MCF 10A (cell line): ENCODE data around the gene SCGB3A1. TPM values are rescaled to one million over a fixed set of nuclear protein-coding genes. Genes with fewer than 3 reads are reported as not detected.

Source experiments
- BruUV-seq: library from RNA; stranded (reverse); fragments of 400-500 nt; replicated peaks from 2 replicates; lab custom pipeline; 2021; lab: Mats Ljungman, UMichigan
- CTCF ChIA-PET: fragments of 300-600 bp; sonication (Branson Sonifier 250); formaldehyde crosslinking; extraction: SDS; loops from one replicate; lab custom pipeline; 2021; ENCODE audit warnings: antibody characterized with exemption, inconsistent platforms; lab: Yijun Ruan, JAX
- POLR2A ChIA-PET: fragments of 300-600, 350-650 bp; sonication (Branson Sonifier 250); formaldehyde crosslinking; extraction: SDS; loops from one replicate; lab custom pipeline; 2020; ENCODE audit warnings: antibody characterized with exemption, inconsistent platforms; lab: Yijun Ruan, JAX
- DNase-seq: peaks from one replicate; pipeline ENCODE4 v3.0.0-alpha.2; 2018; ENCODE audit not compliant: unreplicated experiment
- H3K27ac Mint-ChIP-seq: one replicate; pipeline ENCODE4 v1.8.0; 2022; ENCODE audit warnings: mild to moderate bottlenecking, low read depth, mixed read lengths; ENCODE audit not compliant: unreplicated experiment
- H3K27me3 Mint-ChIP-seq: one replicate; pipeline ENCODE4 v1.8.0; 2022; ENCODE audit warnings: mixed read lengths; ENCODE audit not compliant: insufficient read depth, unreplicated experiment
- H3K36me3 Mint-ChIP-seq: one replicate; pipeline ENCODE4 v1.8.0; 2022; ENCODE audit warnings: mild to moderate bottlenecking, moderate library complexity, mixed read lengths; ENCODE audit not compliant: insufficient read depth, unreplicated experiment
- H3K4me1 Mint-ChIP-seq: one replicate; pipeline ENCODE4 v1.8.0; 2022; ENCODE audit warnings: mixed read lengths; ENCODE audit not compliant: insufficient read depth, unreplicated experiment
- H3K4me3 Mint-ChIP-seq: one replicate; pipeline ENCODE4 v1.8.0; 2022; ENCODE audit warnings: mild to moderate bottlenecking, moderate library complexity, mixed read lengths; ENCODE audit not compliant: unreplicated experiment
- H3K9me3 Mint-ChIP-seq: one replicate; pipeline ENCODE4 v1.8.0; 2022; ENCODE audit warnings: mixed read lengths; ENCODE audit not compliant: unreplicated experiment
- intact Hi-C: fragments of 100-400 bp; cut with micrococcal nuclease; formaldehyde crosslinking; loops from 2 replicates; pipeline ENCODE4 v1.14.1; 2022
- total RNA-seq: library from RNA; stranded (reverse); gene quantifications from 2 replicates; pipeline ENCODE4 v1.2.3, GENCODE V29; 2022
- TF ChIP-seq, protein P1 (sequence below): fragments of 200-600 bp; IDR thresholded peaks from one replicate; pipeline ENCODE4 v1.8.0; 2022; ENCODE audit warnings: antibody characterized with exemption, mild to moderate bottlenecking; ENCODE audit not compliant: unreplicated experiment

Gene SCGB3A1
- total RNA-seq, 1 experiment from 2014 or later = not detected

DNA sequence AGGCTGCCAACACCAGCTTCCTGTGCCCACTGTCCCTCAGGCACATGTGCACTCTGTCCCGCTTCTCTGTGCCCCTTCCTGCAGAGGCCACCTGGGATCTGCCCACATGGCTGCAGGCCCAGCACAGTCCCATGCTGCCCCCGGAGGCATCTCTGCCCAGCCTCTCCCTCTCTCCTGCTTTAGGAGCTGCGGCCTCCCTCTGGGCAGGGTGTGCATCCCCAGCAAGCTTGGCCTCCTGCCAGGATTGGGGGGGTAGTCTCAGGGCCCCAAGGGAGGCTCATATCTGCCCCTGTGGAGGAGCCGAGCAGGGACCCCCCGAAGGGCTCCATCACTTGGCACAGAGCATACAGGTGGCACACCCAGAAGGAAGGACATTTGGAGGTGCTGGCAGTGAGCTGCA is 33.3 kb upstream of the SCGB3A1 start:
- POLR2A ChIA-PET = interaction anchor here (1.6 kb wide), 1 partner anchor 11 kb away, joined by 3 read pairs; no protein-coding TSS in a partner anchor
- Mint-ChIP-seq H3K4me1 (no peaks in the 10 kb centered on the region), H3K36me3 (no peaks in the 10 kb centered on the region), H3K9me3 (no peaks in the 10 kb centered on the region), H3K27me3 (peaks cover 11% of the 10 kb centered on the region), H3K27ac (no peak overlapping the region), H3K4me3 (no peak overlapping the region)
- DNase-seq = no peak
- CTCF ChIA-PET = interaction anchor here (1.8 kb wide), 1 partner anchor 19 kb away, joined by 6 read pairs; no protein-coding TSS in a partner anchor
- TF ChIP-seq, protein P1, sequence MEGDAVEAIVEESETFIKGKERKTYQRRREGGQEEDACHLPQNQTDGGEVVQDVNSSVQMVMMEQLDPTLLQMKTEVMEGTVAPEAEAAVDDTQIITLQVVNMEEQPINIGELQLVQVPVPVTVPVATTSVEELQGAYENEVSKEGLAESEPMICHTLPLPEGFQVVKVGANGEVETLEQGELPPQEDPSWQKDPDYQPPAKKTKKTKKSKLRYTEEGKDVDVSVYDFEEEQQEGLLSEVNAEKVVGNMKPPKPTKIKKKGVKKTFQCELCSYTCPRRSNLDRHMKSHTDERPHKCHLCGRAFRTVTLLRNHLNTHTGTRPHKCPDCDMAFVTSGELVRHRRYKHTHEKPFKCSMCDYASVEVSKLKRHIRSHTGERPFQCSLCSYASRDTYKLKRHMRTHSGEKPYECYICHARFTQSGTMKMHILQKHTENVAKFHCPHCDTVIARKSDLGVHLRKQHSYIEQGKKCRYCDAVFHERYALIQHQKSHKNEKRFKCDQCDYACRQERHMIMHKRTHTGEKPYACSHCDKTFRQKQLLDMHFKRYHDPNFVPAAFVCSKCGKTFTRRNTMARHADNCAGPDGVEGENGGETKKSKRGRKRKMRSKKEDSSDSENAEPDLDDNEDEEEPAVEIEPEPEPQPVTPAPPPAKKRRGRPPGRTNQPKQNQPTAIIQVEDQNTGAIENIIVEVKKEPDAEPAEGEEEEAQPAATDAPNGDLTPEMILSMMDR = no peak
- BruUV-seq = no TSS peak
- intact Hi-C loops = no loop called here

DNA sequence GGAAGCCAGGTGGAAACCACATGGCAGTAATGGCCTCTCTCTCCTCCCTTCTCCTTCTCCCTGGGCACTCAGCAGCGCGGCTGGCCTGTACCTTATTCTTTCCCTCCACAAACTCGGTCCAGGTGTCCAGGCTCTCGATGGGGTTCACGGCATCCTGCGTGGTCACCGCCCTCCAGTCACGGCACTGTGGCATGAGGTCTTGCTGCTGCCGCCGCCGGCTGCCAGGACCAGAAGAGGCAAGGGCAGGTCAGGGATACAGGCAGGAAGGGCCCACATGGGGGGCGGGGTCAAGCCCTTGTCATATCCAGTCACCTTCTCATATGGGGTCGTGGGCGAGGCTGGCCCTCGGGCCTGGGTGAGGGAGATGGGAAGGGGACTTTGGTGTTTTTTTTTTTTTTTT is 32.5 kb upstream of the SCGB3A1 start:
- H3K9me3 Mint-ChIP-seq = no peaks in the 10 kb centered on the region
- no TSS peak for BruUV-seq
- no peaks in the 10 kb centered on the region for H3K36me3 Mint-ChIP-seq
- DNase-seq = no peak
- H3K4me3 Mint-ChIP-seq = no peak overlapping the region
- no peak overlapping the region for H3K27ac Mint-ChIP-seq
- ChIA-PET POLR2A (interaction anchor here (1.6 kb wide), 1 partner anchor 10 kb away, joined by 3 read pairs; no protein-coding TSS in a partner anchor), CTCF (interaction anchor here (0.6 to 1.8 kb wide), 2 partner anchors 18 to 37 kb away, joined by 4 to 6 read pairs; no protein-coding TSS in a partner anchor)
- peaks cover 17% of the 10 kb centered on the region for H3K27me3 Mint-ChIP-seq
- TF ChIP-seq, protein P1 = no peak
- intact Hi-C loops = no loop called here
- no peaks in the 10 kb centered on the region for H3K4me1 Mint-ChIP-seq

DNA sequence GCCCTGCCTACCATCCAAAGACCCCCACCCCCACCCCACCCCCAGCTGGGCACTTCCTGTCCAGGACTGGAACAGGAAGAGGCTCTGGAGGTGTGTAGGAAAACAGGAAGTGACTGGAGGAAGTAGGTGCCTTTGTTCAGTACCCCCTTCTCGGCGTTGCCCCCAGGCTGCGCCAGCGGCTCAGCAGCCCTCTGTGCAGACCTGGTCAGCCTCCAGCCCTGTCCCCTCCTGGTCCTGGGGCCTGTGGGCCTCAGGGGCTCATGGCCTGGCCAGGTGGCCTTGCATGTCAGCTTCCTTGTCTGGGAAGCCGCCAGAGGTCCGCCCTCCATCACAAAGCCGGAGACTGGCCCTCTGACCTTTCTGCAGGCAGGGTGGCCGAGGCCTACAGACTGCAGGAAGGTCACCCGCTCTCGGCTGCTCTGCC is 32.1 kb upstream of the SCGB3A1 start:
- H3K4me1 Mint-ChIP-seq = no peaks in the 10 kb centered on the region
- DNase-seq = no peak
- no TSS peak for BruUV-seq
- no peaks in the 10 kb centered on the region for H3K36me3 Mint-ChIP-seq
- no peak overlapping the region for H3K27ac Mint-ChIP-seq
- H3K4me3 Mint-ChIP-seq = no peak overlapping the region
- ChIA-PET CTCF (no interaction called here), POLR2A (no interaction called here)
- intact Hi-C loops = no loop called here
- TF ChIP-seq, protein P1 = no peak
- H3K9me3 Mint-ChIP-seq = no peaks in the 10 kb centered on the region
- peaks cover 17% of the 10 kb centered on the region for H3K27me3 Mint-ChIP-seq

DNA sequence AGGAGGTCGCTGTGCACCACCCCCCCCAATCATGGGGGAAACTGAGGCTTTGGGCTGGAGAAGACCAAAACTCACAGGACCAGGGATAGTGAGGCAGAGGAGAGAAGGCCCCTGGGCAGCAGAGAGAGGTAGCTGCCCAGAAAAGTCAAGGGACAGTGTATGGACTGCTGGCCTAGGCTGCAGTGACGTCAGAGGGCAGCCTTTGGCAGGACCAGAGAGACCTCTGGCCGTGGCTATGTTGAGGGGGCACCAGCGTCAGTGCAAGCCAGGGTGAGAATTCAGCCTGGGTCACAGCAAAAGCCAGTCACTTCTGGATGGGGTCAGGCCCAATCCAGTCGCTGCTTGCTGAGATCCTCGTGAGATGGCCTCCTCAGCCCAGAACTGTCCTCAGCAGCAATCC is 31.6 kb upstream of the SCGB3A1 start:
- Mint-ChIP-seq H3K9me3 (no peaks in the 10 kb centered on the region), H3K4me3 (no peak overlapping the region), H3K27me3 (peaks cover 17% of the 10 kb centered on the region), H3K27ac (no peak overlapping the region), H3K4me1 (no peaks in the 10 kb centered on the region), H3K36me3 (no peaks in the 10 kb centered on the region)
- BruUV-seq = no TSS peak
- DNase-seq = no peak
- intact Hi-C loops = no loop called here
- POLR2A ChIA-PET = no interaction called here
- TF ChIP-seq, protein P1 = no peak
- CTCF ChIA-PET = no interaction called here
